Measurements from ENCODE around the gene GLMN. TPM values are rescaled to one million over a fixed set of nuclear protein-coding genes. Genes with fewer than 3 reads are reported as not detected.

Gene GLMN
- total and polyA plus RNA-seq, 2 of the 13 experiments (the other 11 are each of a cell fraction or from before 2014, with no cell fraction given) = 5.9 to 18.4 TPM

- TF ChIP-seq ZSCAN5A (CRISPR knock-in tag; IDR thresholded peaks at IDR 0.05; ENCODE audit: borderline replicate concordance) (no peak; the same call in 1 of the 2 replicates), FOXM1 (CRISPR knock-in tag; IDR thresholded peaks at IDR 0.05) (no peak), DMTF1 (CRISPR knock-in tag; IDR thresholded peaks at IDR 0.05) (no peak), SNAPC4 (CRISPR knock-in tag; IDR thresholded peaks at IDR 0.05) (no peak; the same call in 1 of the 2 replicates), ZNF335 (CRISPR knock-in tag; IDR thresholded peaks at IDR 0.05) (no peak; the same call in 1 of the 2 replicates), ZNF513 (CRISPR knock-in tag; conservative IDR thresholded peaks at IDR 0.05) (no peak), HNRNPUL1 (IDR thresholded peaks at IDR 0.05; ENCODE audit: low read depth, low read length) (no peak), DMAP1 (CRISPR knock-in tag; IDR thresholded peaks at IDR 0.05) (peak; percentile 90; the same call in 1 of the 2 replicates), ZNF558 (CRISPR knock-in tag; IDR thresholded peaks at IDR 0.05; ENCODE audit: borderline replicate concordance) (no peak), SIN3B (IDR thresholded peaks at IDR 0.05; ENCODE audit: low read length) (no peak), U2AF1 (optimal IDR thresholded peaks at IDR 0.05; ENCODE audit: low read depth, low read length) (peak; percentile 39), KLF11 (CRISPR knock-in tag; IDR thresholded peaks at IDR 0.05) (peak; percentile 68; the same call in 1 of the 2 replicates), ZNF788 (CRISPR knock-in tag; IDR thresholded peaks at IDR 0.05; ENCODE audit: borderline replicate concordance) (peak; percentile 78; the same call in 1 of the 2 replicates), ZNF670 (CRISPR knock-in tag; IDR thresholded peaks at IDR 0.05; ENCODE audit: borderline replicate concordance) (no peak; the same call in 1 of the 2 replicates), ZNF766 (CRISPR knock-in tag; IDR thresholded peaks at IDR 0.05; ENCODE audit: borderline replicate concordance) (no peak; the same call in 1 of the 2 replicates), ZNF660 (CRISPR knock-in tag; IDR thresholded peaks at IDR 0.05; ENCODE audit: borderline replicate concordance, low read depth) (no peak)
These were observed at the start of gene GLMN, which contains the start of gene RPAP2 (continued) for GRCh38 chr1:92298573-92299476.
